IMR-90 (cell line): ENCODE data around the gene MGRN1. TPM values are rescaled to one million over a fixed set of nuclear protein-coding genes. Genes with fewer than 3 reads are reported as not detected.

Source experiments
- ATAC-seq: fragments of 200-7000 bp; cut with Tn5 transposase; 2 replicates; pipeline ENCODE4 v1.9.1; 2020; ENCODE audit warnings: low read depth, mild to moderate bottlenecking, moderate library complexity
- BruUV-seq: library from RNA; stranded (reverse); fragments of 400-500 nt; replicated peaks from 2 replicates; lab custom pipeline; 2021; lab: Mats Ljungman, UMichigan
- CTCF ChIA-PET: fragments of 300-600 bp; formaldehyde crosslinking; extraction: SDS; loops from one replicate; lab custom pipeline; 2021; ENCODE audit warnings: antibody characterized with exemption; lab: Yijun Ruan, JAX
- POLR2A ChIA-PET: fragments of 300-600 bp; sonication (Branson Sonifier 250); formaldehyde crosslinking; loops from one replicate; lab custom pipeline; 2022; ENCODE audit warnings: antibody characterized with exemption; ENCODE audit not compliant: unreplicated experiment; lab: Charles Lee
- DNase-seq: peaks from one replicate; pipeline ENCODE4 v3.0.0; 2013
- H2AFZ ChIP-seq: replicated peaks from 2 replicates; pipeline ENCODE3; 2013; ENCODE audit warnings: low read length, mild to moderate bottlenecking; ENCODE audit not compliant: poor library complexity
- H2AK5ac ChIP-seq: 2 replicates; pipeline ENCODE4 v1.6.1; 2013; ENCODE audit warnings: low read depth, low read length, inconsistent platforms
- H2AK9ac ChIP-seq: replicated peaks from 2 replicates; pipeline ENCODE3; 2013; ENCODE audit warnings: mild to moderate bottlenecking, low read depth, low read length, moderate library complexity; ENCODE audit not compliant: poor library complexity
- H2BK120ac ChIP-seq: 2 replicates; pipeline ENCODE4 v1.6.1; 2013; ENCODE audit warnings: low read depth, low read length, inconsistent platforms
- H2BK15ac ChIP-seq: 3 replicates; pipeline ENCODE4 v1.6.1; 2013; ENCODE audit warnings: low read depth, low read length, inconsistent platforms
- H2BK20ac ChIP-seq: 2 replicates; pipeline ENCODE4 v1.6.1; 2013; ENCODE audit warnings: low read depth, mild to moderate bottlenecking, inconsistent platforms, low read length, moderate library complexity
- H2BK5ac ChIP-seq: 2 replicates; pipeline ENCODE4 v1.6.1; 2013; ENCODE audit warnings: mild to moderate bottlenecking, low read depth, low read length, inconsistent platforms; ENCODE audit not compliant: poor library complexity, severe bottlenecking
- H3K14ac ChIP-seq: replicated peaks from 2 replicates; pipeline ENCODE4 v1.6.1; 2013; ENCODE audit warnings: low read depth, low read length, inconsistent platforms
- H3K18ac ChIP-seq: 2 replicates; pipeline ENCODE4 v1.6.1; 2013; ENCODE audit warnings: low read depth, low read length, control low read depth
- H3K23ac ChIP-seq: 2 replicates; pipeline ENCODE4 v1.6.1; 2013; ENCODE audit warnings: low read depth, low read length, inconsistent platforms
- H3K27ac ChIP-seq: 2 replicates; pipeline ENCODE4 v1.5.1; 2013; ENCODE audit warnings: mild to moderate bottlenecking, control low read depth, low read length; ENCODE audit not compliant: insufficient read depth
- H3K27me3 ChIP-seq: 2 replicates; pipeline ENCODE4 v1.6.1; 2013; ENCODE audit warnings: low read length; ENCODE audit not compliant: control insufficient read depth, insufficient read depth
- H3K36me3 ChIP-seq: 2 replicates; pipeline ENCODE4 v1.6.1; 2013; ENCODE audit warnings: low read length, mixed read lengths; ENCODE audit not compliant: control insufficient read depth, insufficient read depth
- H3K4ac ChIP-seq: 2 replicates; pipeline ENCODE4 v1.6.1; 2013; ENCODE audit warnings: low read depth, low read length, inconsistent platforms
- H3K4me1 ChIP-seq: 2 replicates; pipeline ENCODE4 v1.6.1; 2013; ENCODE audit warnings: low read length, mixed read lengths; ENCODE audit not compliant: control insufficient read depth, insufficient read depth
- H3K4me2 ChIP-seq: 2 replicates; pipeline ENCODE4 v1.6.1; 2013; ENCODE audit warnings: low read depth, mild to moderate bottlenecking, control low read depth, low read length, moderate library complexity
- H3K4me3 ChIP-seq: 2 replicates; pipeline ENCODE4 v1.5.1; 2013; ENCODE audit warnings: low read depth, mild to moderate bottlenecking, control low read depth, low read length, moderate library complexity; ENCODE audit not compliant: insufficient read depth
- H3K56ac ChIP-seq: 2 replicates; pipeline ENCODE4 v1.6.1; 2013; ENCODE audit warnings: low read length, inconsistent platforms; ENCODE audit not compliant: insufficient read depth; ENCODE audit errors: extremely low read depth
- H3K79me1 ChIP-seq, 2 experiments: 2 replicates each; pipeline ENCODE4 v1.6.1; 2013; ENCODE audit warnings: low read length in 2 of 2, inconsistent platforms in 1 of 2, low read depth in 1 of 2
- H3K9ac ChIP-seq: 2 replicates; pipeline ENCODE4 v1.6.1; 2013; ENCODE audit warnings: low read depth, low read length, control low read depth
- H3K9me1 ChIP-seq: 2 replicates; pipeline ENCODE4 v1.6.1; 2013; ENCODE audit warnings: low read length, inconsistent platforms; ENCODE audit not compliant: insufficient read depth
- H3K9me3 ChIP-seq: 2 replicates; pipeline ENCODE4 v1.6.1; 2013; ENCODE audit warnings: low read length; ENCODE audit not compliant: control insufficient read depth, insufficient read depth
- H4K20me1 ChIP-seq: 2 replicates; pipeline ENCODE4 v1.6.1; 2013; ENCODE audit warnings: low read length, inconsistent platforms; ENCODE audit not compliant: insufficient read depth
- H4K5ac ChIP-seq: 2 replicates; pipeline ENCODE4 v1.6.1; 2013; ENCODE audit warnings: mild to moderate bottlenecking, low read depth, low read length, control low read depth
- H4K8ac ChIP-seq, 2 experiments: 2 replicates each; pipeline ENCODE4 v1.6.1; 2013; ENCODE audit warnings: low read depth in 2 of 2, low read length in 2 of 2, control low read depth in 1 of 2, inconsistent platforms in 1 of 2
- H4K91ac ChIP-seq: 2 replicates; pipeline ENCODE4 v1.6.1; 2013; ENCODE audit warnings: low read depth, low read length, inconsistent platforms; ENCODE audit not compliant: insufficient read depth
- BHLHE40 ChIP-seq: fragments of 150-350 bp; IDR thresholded peaks from 2 replicates; pipeline ENCODE4 v1.6.1; 2016; ENCODE audit warnings: mild to moderate bottlenecking, low read depth, low read length
- CEBPB ChIP-seq: IDR thresholded peaks from 2 replicates; pipeline ENCODE4 v1.6.1; 2012; ENCODE audit warnings: low read depth, low read length, improper control_type of control experiment
- CHD1 ChIP-seq: IDR thresholded peaks from 2 replicates; pipeline ENCODE4 v1.6.1; 2012; ENCODE audit warnings: low read depth, low read length, improper control_type of control experiment
- FOS ChIP-seq: fragments of 150-350 bp; IDR thresholded peaks from 2 replicates; pipeline ENCODE4 v1.6.1; 2016; ENCODE audit warnings: low read depth, low read length
- MAFK ChIP-seq: IDR thresholded peaks from 2 replicates; pipeline ENCODE4 v1.6.1; 2012; ENCODE audit warnings: low read depth, low read length, improper control_type of control experiment
- MAZ ChIP-seq: IDR thresholded peaks from 2 replicates; pipeline ENCODE4 v1.6.1; 2012; ENCODE audit warnings: low read depth, mild to moderate bottlenecking, low read length, improper control_type of control experiment, moderate library complexity, borderline replicate concordance
- MXI1 ChIP-seq: IDR thresholded peaks from 2 replicates; pipeline ENCODE4 v1.6.1; 2012; ENCODE audit warnings: low read depth, mild to moderate bottlenecking, low read length, moderate library complexity, borderline replicate concordance
- NFE2L2 ChIP-seq: fragments of 150-350 bp; IDR thresholded peaks from 2 replicates; pipeline ENCODE4 v1.6.1; 2016; ENCODE audit warnings: low read depth, mild to moderate bottlenecking, low read length
- POLR2A ChIP-seq: IDR thresholded peaks from 2 replicates; pipeline ENCODE4 v1.6.1; 2012; ENCODE audit warnings: mild to moderate bottlenecking, low read depth, low read length
- RAD21 ChIP-seq: IDR thresholded peaks from 2 replicates; pipeline ENCODE4 v1.6.1; 2012; ENCODE audit warnings: low read length, improper control_type of control experiment
- RCOR1 ChIP-seq: IDR thresholded peaks from 2 replicates; pipeline ENCODE4 v1.6.1; 2012; ENCODE audit warnings: mild to moderate bottlenecking, low read length, improper control_type of control experiment; ENCODE audit not compliant: insufficient replicate concordance
- RFX5 ChIP-seq: IDR thresholded peaks from 2 replicates; pipeline ENCODE4 v1.8.0; 2012; ENCODE audit warnings: low read depth, mild to moderate bottlenecking, low read length, moderate library complexity
- SMC3 ChIP-seq: fragments of 150-350 bp; IDR thresholded peaks from 2 replicates; pipeline ENCODE4 v1.6.1; 2016; ENCODE audit warnings: low read depth, mild to moderate bottlenecking, antibody characterized with exemption, low read length, moderate library complexity
- WGBS, 2 experiments: methylation state at CpG; one replicate each; pipeline versions ENCODE4 v1.1.5 to v1.1.7; 2013; ENCODE audit warnings: missing lambda C conversion rate in 2 of 2; ENCODE audit not compliant: insufficient read length in 1 of 2; ENCODE audit errors: extremely low coverage in 2 of 2; 5-methylcytosine and 5-hydroxymethylcytosine counted together
- dilution Hi-C: fragments of 300-500 bp; cut with HindIII; formaldehyde crosslinking; loops from one replicate; pipeline ENCODE4 v1.14.3; 2018; ENCODE audit warnings: low sequenced_read_pairs; ENCODE audit not compliant: unreplicated experiment
- in situ Hi-C: fragments of 300-500 bp; cut with MboI; formaldehyde crosslinking; loops from 3 replicates; pipeline ENCODE4 v1.14.3; 2019; ENCODE audit warnings: low sequenced_read_pairs, inconsistent platforms, mixed read lengths
- intact Hi-C: fragments of 100-400 bp; cut with micrococcal nuclease; formaldehyde crosslinking; loops from 2 replicates; pipeline ENCODE4 v1.10.0; 2022
- polyA plus RNA-seq, 3 experiments: library from polyadenylated mRNA; depleted of rRNA; stranded (reverse); fragments of >200 nt; gene quantifications; 2 replicates each; pipeline ENCODE4 v1.2.3, GENCODE V29; 2012; ENCODE audit warnings: low replicate concordance in 1 of 3
- total RNA-seq: library from RNA; depleted of rRNA; stranded (reverse); fragments of >200 nt; gene quantifications from 2 replicates; pipeline ENCODE4 v1.2.3, GENCODE V29; 2012
- TF ChIP-seq, protein P1 (sequence below): conservative IDR thresholded peaks from 2 replicates; pipeline ENCODE4 v1.5.1; 2012; ENCODE audit warnings: mild to moderate bottlenecking, low read depth, low read length, improper control_type of control experiment
- TF ChIP-seq, protein P2 (sequence below): fragments of 150-350 bp; IDR thresholded peaks from 2 replicates; pipeline ENCODE4 v1.6.1; 2016; ENCODE audit warnings: low read depth, mild to moderate bottlenecking, low read length, moderate library complexity, borderline replicate concordance
- TF ChIP-seq, protein P3 (sequence below): fragments of 150-350 bp; IDR thresholded peaks from 2 replicates; pipeline ENCODE4 v1.6.1; 2017; ENCODE audit warnings: mild to moderate bottlenecking, antibody characterized with exemption, low read length, low read depth

MGRN1 gene
- total and polyA plus RNA-seq, 2 of the 4 experiments (the other 2 are of a cell fraction): 11.7 to 32.7 TPM

DNA sequence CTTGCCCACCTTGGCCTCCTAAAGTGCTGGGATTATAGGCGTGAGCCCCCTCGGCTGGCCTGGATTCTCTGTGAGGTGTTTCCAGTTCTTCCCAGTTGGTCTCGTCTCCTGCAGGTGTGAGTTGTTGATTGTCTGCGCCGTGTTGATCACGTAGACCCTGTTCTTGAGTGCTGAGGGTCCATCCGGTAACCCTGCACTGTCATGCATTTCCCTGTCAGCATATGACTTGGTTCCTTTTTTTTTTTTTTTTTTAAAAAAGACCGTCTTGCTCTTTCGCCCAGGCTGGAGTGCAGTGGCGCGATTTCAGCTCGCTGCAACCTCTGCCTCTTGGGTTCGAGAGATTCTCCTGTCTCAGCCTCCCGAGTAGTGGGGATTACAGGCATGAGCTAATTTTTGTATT is 17.3 kb downstream of the MGRN1 start:
- Histone ChIP-seq H4K8ac (no peak overlapping the region), H3K27ac (no peak overlapping the region), H3K56ac (no peak overlapping the region), H2BK15ac (no peak overlapping the region), H2AK5ac (no peak overlapping the region), H3K9me3 (no peaks in the 10 kb centered on the region), H3K4me2 (no peak overlapping the region), H3K9me1 (peaks cover 23% of the 10 kb centered on the region), H3K79me1 (peaks cover 24 to 78% of the 10 kb centered on the region in 2 experiments), H2BK5ac (no peak overlapping the region), H3K36me3 (peaks cover 11% of the 10 kb centered on the region; the same call in 1 of the 2 replicates), H2AK9ac (no peak overlapping the region), H3K14ac (no peak overlapping the region), H3K4ac (no peak overlapping the region), H4K5ac (no peak overlapping the region), H2BK20ac (no peak overlapping the region), H3K4me3 (no peak overlapping the region), H3K18ac (no peak overlapping the region), H3K27me3 (no peaks in the 10 kb centered on the region), H2BK120ac (no peak overlapping the region), H4K91ac (no peak overlapping the region), H2AFZ (no peak overlapping the region), H3K23ac (no peak overlapping the region), H4K20me1 (peaks cover 88% of the 10 kb centered on the region), H3K9ac (no peak overlapping the region), H3K4me1 (peaks cover 2% of the 10 kb centered on the region; the same call in 1 of the 2 replicates)
- TF ChIP-seq MXI1 (no peak), CHD1 (no peak), NFE2L2 (no peak), SMC3 (no peak), RFX5 (no peak), MAZ (no peak), FOS (no peak), BHLHE40 (no peak), MAFK (no peak), RAD21 (no peak), RCOR1 (no peak), CEBPB (no peak), POLR2A (no peak)
- TF ChIP-seq, protein P1, sequence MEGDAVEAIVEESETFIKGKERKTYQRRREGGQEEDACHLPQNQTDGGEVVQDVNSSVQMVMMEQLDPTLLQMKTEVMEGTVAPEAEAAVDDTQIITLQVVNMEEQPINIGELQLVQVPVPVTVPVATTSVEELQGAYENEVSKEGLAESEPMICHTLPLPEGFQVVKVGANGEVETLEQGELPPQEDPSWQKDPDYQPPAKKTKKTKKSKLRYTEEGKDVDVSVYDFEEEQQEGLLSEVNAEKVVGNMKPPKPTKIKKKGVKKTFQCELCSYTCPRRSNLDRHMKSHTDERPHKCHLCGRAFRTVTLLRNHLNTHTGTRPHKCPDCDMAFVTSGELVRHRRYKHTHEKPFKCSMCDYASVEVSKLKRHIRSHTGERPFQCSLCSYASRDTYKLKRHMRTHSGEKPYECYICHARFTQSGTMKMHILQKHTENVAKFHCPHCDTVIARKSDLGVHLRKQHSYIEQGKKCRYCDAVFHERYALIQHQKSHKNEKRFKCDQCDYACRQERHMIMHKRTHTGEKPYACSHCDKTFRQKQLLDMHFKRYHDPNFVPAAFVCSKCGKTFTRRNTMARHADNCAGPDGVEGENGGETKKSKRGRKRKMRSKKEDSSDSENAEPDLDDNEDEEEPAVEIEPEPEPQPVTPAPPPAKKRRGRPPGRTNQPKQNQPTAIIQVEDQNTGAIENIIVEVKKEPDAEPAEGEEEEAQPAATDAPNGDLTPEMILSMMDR: no peak
- TF ChIP-seq, protein P2, sequence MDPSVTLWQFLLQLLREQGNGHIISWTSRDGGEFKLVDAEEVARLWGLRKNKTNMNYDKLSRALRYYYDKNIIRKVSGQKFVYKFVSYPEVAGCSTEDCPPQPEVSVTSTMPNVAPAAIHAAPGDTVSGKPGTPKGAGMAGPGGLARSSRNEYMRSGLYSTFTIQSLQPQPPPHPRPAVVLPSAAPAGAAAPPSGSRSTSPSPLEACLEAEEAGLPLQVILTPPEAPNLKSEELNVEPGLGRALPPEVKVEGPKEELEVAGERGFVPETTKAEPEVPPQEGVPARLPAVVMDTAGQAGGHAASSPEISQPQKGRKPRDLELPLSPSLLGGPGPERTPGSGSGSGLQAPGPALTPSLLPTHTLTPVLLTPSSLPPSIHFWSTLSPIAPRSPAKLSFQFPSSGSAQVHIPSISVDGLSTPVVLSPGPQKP: no peak
- TF ChIP-seq, protein P3, sequence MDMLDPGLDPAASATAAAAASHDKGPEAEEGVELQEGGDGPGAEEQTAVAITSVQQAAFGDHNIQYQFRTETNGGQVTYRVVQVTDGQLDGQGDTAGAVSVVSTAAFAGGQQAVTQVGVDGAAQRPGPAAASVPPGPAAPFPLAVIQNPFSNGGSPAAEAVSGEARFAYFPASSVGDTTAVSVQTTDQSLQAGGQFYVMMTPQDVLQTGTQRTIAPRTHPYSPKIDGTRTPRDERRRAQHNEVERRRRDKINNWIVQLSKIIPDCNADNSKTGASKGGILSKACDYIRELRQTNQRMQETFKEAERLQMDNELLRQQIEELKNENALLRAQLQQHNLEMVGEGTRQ: no peak
- in situ Hi-C loops (no loop called here), dilution Hi-C loops (no loop called here), intact Hi-C loops (no loop called here)
- ChIA-PET POLR2A (no interaction called here), CTCF (no interaction called here)
- 85% methylated on average over 4 of the region's 14 CpGs; no CpG with 5 or more reads in 1 of the 2 experiments for WGBS, 2 experiments
- ATAC-seq (no peak), DNase-seq (no peak)
- BruUV-seq: no TSS peak
